ENCODE measurements around the gene RAB43.

Gene RAB43

GRCh38 chr3:129063091-129063640 lies 58.4 kb downstream of the RAB43 start:
- TF ChIP-seq CTCF (IDR thresholded peaks at IDR 0.05; ENCODE audit: low read depth, low read length) = no peak
- H3K4me3 ChIP-seq (ENCODE audit: low read depth, low read length) = no peak overlapping the region

- TF ChIP-seq CTCF (IDR thresholded peaks at IDR 0.05; ENCODE audit: low read depth, low read length) = no peak
- no peak overlapping the region for H3K4me3 ChIP-seq (ENCODE audit: low read depth, low read length)
Measured at GRCh38 chr3:129061888-129062834, 59.4 kb downstream of the RAB43 start.

- TF ChIP-seq CTCF (IDR thresholded peaks at IDR 0.05; ENCODE audit: low read depth, low read length) = no peak
Measured at GRCh38 chr3:129061023-129061887, 60.3 kb downstream of the RAB43 start.

GRCh38 chr3:129060276-129061022 lies 61.2 kb downstream of the RAB43 start, which contains the start of gene GP9:
Gene GP9, plus strand, starts transcription at chr3:129060779. Its CDS starts 961 bp downstream, at chr3:129061740.
- no peak within 1 kb of the TSS for H3K4me3 ChIP-seq (ENCODE audit: low read depth, low read length)
- no peak for TF ChIP-seq CTCF (IDR thresholded peaks at IDR 0.05; ENCODE audit: low read depth, low read length)

More at GRCh38 chr3:129061023-129061887, 60.3 kb downstream of the RAB43 start:
- H3K4me3 ChIP-seq (ENCODE audit: low read depth, low read length) = no peak overlapping the region

GRCh38 chr3:129059311-129059958 lies 62.2 kb downstream of the RAB43 start:
- TF ChIP-seq CTCF (IDR thresholded peaks at IDR 0.05; ENCODE audit: low read depth, low read length) = no peak
- H3K4me3 ChIP-seq (ENCODE audit: low read depth, low read length) = no peak overlapping the region

GRCh38 chr3:129058441-129059200 lies 63.0 kb downstream of the RAB43 start:
- no peak for TF ChIP-seq CTCF (IDR thresholded peaks at IDR 0.05; ENCODE audit: low read depth, low read length)
- H3K4me3 ChIP-seq (ENCODE audit: low read depth, low read length) = no peak overlapping the region

All from WI38 (cell line).